HG02852 (cell line): ENCODE results near the gene BRIX1.
"Not testable (repeated sequence)": the region's sequence is repeated elsewhere in the genome, so short reads cannot be mapped to it uniquely, and the experiment has no call there.

Experiments
- ATAC-seq: cut with Tn5 transposase; IDR thresholded peaks from one replicate; pipeline ENCODE4 v1.9.1; 2021; ENCODE audit warnings: mild to moderate bottlenecking, moderate library complexity; ENCODE audit not compliant: unreplicated experiment

Gene BRIX1

GRCh38 chr5:34957857-34958690, 42.6 kb downstream of the BRIX1 start:
- peak; percentile 37 for ATAC-seq

DNA sequence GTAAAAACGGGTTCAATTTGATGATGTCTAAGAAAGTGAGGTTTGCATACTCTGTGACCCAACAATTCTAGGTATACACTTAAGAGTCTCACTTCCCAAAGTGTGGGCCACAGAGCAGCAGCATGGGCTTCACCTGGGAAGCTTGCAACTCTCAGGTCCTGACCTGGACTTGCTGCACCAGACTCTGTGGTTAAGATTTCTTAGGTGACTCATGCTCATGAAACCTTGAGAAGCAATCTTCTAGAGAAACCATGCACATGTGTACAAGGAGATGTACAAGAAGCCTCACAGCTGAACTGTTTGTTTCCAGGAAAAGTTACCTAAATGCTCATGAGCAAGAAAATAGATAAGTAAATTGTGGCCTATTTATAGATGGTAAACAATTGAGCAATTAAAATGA, 43.8 kb downstream of the BRIX1 start:
- ATAC-seq: peak; percentile 97

GRCh38 chr5:34967540-34967939, 52.0 kb downstream of the BRIX1 start:
- ATAC-seq: no peak

GRCh38 chr5:34968258-34968657, 52.7 kb downstream of the BRIX1 start:
- no peak for ATAC-seq

DNA sequence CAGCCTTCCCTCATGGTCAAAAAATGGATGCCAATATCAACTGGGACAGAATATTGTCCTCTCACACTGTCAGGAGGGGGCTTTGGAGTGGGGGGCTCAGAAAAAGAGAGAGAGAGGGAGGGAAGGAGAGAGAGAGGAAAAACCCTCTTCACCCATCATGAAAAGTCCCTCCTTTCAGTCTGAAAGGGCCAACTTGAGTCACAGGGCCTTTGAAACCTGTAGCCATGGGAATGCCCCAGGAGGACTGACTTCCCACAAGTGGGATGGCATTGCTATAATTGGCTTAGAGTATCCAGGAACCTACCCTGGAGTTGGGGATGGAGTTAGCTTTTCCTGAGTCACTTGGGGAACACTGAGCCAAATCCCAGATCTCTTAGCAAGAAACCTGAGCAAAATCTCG, 55.0 kb downstream of the BRIX1 start:
- ATAC-seq: no peak

GRCh38 chr5:34971655-34972054, 56.1 kb downstream of the BRIX1 start:
- not testable (repeated sequence) for ATAC-seq
